ENCODE results near the gene ZNF121.
"Not testable (repeated sequence)": the region's sequence is repeated elsewhere in the genome, so short reads cannot be mapped to it uniquely, and the experiment has no call there.

Gene ZNF121
- 80.2 to 257 (median 177) reads per million in 9 experiments for total RNA-seq

DNA sequence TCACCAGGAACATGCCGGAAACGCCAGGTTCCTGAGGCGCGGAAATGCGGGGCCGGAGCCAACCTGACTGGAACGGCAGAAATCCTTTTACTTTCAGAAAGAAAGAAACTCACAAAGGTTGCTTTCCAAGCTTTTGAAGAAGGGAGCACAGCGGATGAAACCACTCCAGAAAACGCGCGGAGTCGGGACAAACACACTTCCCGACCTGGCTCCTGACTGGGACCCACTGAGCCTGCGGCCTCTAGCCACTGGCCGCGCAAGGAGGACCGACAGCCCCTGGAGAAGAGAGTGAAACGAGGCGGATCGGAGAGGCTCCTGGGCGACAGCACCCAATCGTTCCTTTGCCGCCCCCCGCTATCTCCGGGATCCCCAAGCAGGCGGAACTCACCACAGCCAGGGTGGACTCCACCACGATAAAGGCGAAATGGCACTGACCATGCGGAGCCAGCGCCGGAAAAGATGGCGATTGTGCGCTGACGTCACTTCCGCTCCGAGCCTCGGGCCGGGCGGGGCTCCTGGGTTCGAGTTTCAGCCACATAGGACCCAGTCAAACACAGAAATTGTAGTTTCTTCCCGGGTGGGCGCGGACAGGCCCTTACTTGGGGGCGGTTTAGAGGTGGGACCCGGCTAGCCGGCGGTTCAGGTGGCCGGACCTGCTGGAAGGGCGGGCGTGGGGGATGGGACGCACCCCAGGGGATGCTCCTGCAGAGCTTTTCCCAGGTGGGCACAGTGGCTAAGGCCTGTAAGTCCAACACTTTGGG lies at the start of gene ZNF121:
TSS of gene ZNF121 (minus strand) at position 432 of the 761 bp plus-strand sequence. CDS start 16,407 bp downstream, outside the sequence.
- ATAC-seq (replicated peaks): peak; percentile 86
- H3K27me3 Mint-ChIP-seq: peaks cover 0 to 10% of the 10 kb centered on the region in 2 donors
- peaks cover 21 to 28% of the 10 kb centered on the region in 2 donors for H3K4me1 Mint-ChIP-seq (ENCODE audit: low read depth in 2 of 2)
- peak within 1 kb of the TSS; percentile 97 to 98 for H3K27ac Mint-ChIP-seq
- peak within 1 kb of the TSS; percentile 95 for H3K4me3 Mint-ChIP-seq
- peak; percentile 75 to 77 (median 75) for DNase-seq
- no peaks in the 10 kb centered on the region for H3K9me3 Mint-ChIP-seq
- H3K36me3 Mint-ChIP-seq (ENCODE audit: insufficient read depth): peaks cover 11% of the 10 kb centered on the region

DNA sequence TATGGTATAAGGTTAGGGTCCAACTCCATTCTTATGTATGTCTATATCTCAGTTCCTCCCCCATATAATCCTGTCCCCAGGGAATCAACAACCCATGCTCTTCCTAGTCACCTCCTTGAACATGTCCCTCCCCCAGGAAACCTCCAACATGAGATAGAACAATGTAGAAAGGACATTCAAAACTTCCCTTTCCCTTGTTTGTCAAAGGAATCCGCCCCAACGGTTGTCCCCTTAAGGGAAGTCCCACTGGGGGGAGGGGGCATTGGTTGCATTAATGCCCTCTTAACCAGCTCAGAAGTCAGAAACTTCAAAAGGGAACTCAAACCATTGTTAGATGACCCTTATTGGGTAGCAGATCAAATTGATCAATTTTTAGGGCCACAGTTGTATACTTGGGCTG lies 43.6 kb upstream of the ZNF121 start:
- no peaks in the 10 kb centered on the region for H3K9me3 Mint-ChIP-seq
- H3K4me1 Mint-ChIP-seq (ENCODE audit: low read depth in 2 of 2): peaks cover 3 to 7% of the 10 kb centered on the region in 2 donors
- DNase-seq (no peak), ATAC-seq (replicated peaks) (no peak)
- no peak overlapping the region for H3K27ac Mint-ChIP-seq
- no peaks in the 10 kb centered on the region for H3K36me3 Mint-ChIP-seq (ENCODE audit: insufficient read depth)
- H3K4me3 Mint-ChIP-seq: no peak overlapping the region
- H3K27me3 Mint-ChIP-seq: no peaks in the 10 kb centered on the region

DNA sequence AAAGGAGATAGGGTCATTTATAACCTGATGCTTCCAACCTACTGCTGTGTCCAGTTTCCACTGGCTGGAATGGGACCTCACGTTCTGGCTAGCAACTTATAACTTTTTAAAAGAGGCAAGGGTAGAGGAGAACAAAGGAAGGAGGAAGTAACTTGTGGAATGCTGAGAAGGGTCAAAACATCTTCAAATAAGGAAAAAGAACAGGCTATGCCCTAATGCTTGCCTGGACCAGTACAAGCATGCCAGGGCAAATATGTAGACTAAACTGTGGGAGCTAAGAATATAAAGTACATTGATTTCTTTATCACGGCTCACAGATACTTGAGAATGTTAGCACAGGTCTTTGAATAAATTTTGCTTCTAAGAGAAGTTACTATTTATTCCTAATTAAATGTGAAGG lies 38.2 kb upstream of the ZNF121 start:
- H3K27me3 Mint-ChIP-seq: no peaks in the 10 kb centered on the region
- peaks cover 36% of the 10 kb centered on the region for H3K36me3 Mint-ChIP-seq (ENCODE audit: insufficient read depth)
- peaks cover 20 to 22% of the 10 kb centered on the region in 2 donors for H3K4me1 Mint-ChIP-seq (ENCODE audit: low read depth in 2 of 2)
- peaks cover 0 to 2% of the 10 kb centered on the region in 2 donors for H3K9me3 Mint-ChIP-seq
- H3K27ac Mint-ChIP-seq: no peak overlapping the region
- H3K4me3 Mint-ChIP-seq: no peak overlapping the region
- DNase-seq: no peak
- no peak for ATAC-seq (replicated peaks)

DNA sequence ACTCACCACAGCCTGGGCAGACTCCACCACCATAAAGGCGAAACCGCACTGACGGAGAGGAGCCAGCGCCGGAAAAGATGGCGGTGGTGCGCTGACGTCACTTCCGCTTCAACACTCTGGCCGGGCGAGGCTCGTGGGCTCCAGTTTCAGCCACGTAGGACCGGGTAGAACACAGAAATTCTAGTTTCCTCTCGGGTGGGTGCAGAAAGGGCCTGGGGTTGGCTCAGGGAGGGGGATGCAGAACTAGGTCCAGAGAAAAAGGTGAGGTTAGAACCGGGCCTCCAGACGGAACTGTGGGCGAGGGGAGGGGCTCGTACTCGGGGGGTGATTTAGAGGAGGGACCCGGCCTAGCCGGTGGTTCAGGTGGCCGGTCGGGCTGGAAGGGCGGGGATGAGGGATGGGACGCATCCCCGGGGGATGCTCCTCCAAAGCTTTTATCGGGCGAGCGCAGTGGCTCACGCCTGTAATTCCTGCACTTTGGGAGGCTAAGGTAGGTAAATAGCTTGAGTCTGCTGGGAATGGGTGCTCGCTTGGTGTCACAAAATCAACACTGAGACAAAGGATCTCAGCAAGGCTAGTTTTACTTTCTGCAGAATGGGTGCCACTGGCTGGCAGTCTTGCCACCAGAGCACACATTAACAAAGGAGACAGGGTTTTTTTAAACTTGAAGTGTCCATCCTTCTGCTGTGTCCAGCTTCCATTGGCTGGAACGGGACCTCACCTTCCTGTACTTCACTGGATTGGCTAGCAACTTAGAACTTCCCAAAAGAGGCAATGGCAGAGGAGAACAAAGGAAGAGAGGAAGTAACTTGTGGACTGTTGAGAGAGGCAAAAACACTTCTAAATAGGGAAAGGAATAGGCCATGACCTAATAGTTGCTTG lies 37.1 kb upstream of the ZNF121 start, which contains the start of gene ZNF561:
TSS of gene ZNF561 (minus strand) at position 77 of the 882 bp plus-strand sequence. CDS start 1,776 bp downstream, outside the sequence.
- Mint-ChIP-seq H3K27me3 (no peaks in the 10 kb centered on the region), H3K36me3 (ENCODE audit: insufficient read depth) (peaks cover 46% of the 10 kb centered on the region), H3K9me3 (peaks cover 0 to 2% of the 10 kb centered on the region in 2 donors), H3K4me3 (peak within 1 kb of the TSS; percentile 96 to 99), H3K4me1 (ENCODE audit: low read depth in 2 of 2) (peaks cover 20 to 22% of the 10 kb centered on the region in 2 donors), H3K27ac (peak within 1 kb of the TSS; percentile 100)
- peak; percentile 92 for ATAC-seq (replicated peaks)
- peak; percentile 84 to 87 (median 85) for DNase-seq

DNA sequence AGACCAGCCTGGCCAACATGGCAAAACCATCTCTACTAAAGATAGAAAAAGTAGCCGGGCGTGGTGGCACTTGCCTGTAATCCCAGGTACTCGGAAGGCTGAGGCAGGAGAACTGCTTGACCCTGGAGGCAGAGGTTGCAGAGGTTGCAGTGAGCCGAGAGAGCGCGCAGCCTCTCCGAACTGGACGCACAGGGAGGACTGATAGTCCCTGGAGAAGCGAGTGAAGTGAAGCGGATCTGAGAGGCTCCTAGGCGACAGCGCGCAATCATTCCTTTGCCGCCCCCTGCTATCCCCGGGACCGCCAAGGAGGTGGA lies 36.5 kb upstream of the ZNF121 start:
- ATAC-seq (replicated peaks): no peak
- peaks cover 52% of the 10 kb centered on the region for H3K36me3 Mint-ChIP-seq (ENCODE audit: insufficient read depth)

DNA sequence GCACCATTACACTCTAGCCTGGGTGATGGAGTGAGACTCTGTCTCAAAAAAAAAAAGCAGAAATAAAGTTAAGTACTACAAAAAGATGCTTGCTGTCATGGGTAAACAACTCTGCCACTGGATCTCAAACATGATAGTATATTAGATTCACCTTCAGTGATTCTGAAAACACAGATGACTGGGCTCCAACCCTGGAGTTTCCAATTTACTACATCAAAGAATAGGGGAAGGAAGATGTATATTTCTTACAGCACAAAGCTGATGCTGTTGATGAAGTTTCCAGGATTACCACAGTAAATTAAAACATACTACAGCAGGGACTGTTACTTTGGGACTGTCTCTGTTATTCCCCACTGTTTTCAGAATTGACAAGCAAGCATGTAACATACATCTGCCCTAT lies 31.5 kb upstream of the ZNF121 start:
- Mint-ChIP-seq H3K9me3 (peaks cover 0 to under 1% of the 10 kb centered on the region in 2 donors), H3K36me3 (ENCODE audit: insufficient read depth) (peaks cover 88% of the 10 kb centered on the region), H3K4me1 (ENCODE audit: low read depth in 2 of 2) (peaks cover 5 to 6% of the 10 kb centered on the region in 2 donors), H3K27ac (no peak overlapping the region), H3K27me3 (no peaks in the 10 kb centered on the region), H3K4me3 (no peak overlapping the region)
- ATAC-seq (replicated peaks): no peak
- no peak for DNase-seq

More for the DNA sequence above, 36.5 kb upstream of the ZNF121 start:
- Mint-ChIP-seq H3K27me3 (no peaks in the 10 kb centered on the region), H3K27ac (peak overlapping the region; percentile 100), H3K4me1 (ENCODE audit: low read depth in 2 of 2) (peaks cover 18 to 19% of the 10 kb centered on the region in 2 donors), H3K9me3 (peaks cover 0 to 2% of the 10 kb centered on the region in 2 donors), H3K4me3 (peak overlapping the region; percentile 96 to 99)
- DNase-seq: no peak

DNA sequence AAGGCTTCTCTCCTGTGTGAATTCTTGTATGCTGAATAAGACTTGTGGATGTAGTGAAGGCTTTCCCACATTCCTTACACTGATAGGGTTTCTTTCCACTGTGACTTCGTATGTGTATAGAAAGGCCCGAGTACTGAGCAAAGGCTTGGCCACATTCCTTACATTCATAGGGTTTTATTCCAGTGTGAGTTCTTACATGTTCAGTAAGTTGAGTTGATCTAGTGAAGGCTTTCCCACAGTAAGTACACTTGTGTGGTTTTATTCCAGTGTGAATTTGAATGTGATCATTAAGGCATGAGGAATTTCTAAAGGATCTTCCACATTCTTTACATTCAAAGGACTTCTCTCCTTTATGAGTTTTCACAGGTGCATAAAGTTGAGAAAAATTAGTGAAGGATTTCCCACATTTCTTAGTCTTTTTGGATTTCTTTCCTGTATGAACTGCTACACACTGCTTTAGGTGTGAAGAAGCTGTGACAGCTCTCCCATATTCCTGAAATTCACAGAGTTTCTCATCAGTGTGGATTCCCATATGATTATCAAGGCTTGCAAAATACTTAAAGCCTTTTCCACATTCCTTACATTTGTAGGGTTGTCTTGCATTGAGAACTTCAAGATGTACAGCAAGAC lies 26.3 kb upstream of the ZNF121 start:
- DNase-seq (no peak), ATAC-seq (replicated peaks) (no peak)
- Mint-ChIP-seq H3K36me3 (ENCODE audit: insufficient read depth) (peaks cover 52% of the 10 kb centered on the region), H3K9me3 (peaks cover 0 to 10% of the 10 kb centered on the region in 2 donors), H3K4me1 (ENCODE audit: low read depth in 2 of 2) (no peaks in the 10 kb centered on the region), H3K4me3 (no peak overlapping the region), H3K27ac (no peak overlapping the region), H3K27me3 (no peaks in the 10 kb centered on the region)

DNA sequence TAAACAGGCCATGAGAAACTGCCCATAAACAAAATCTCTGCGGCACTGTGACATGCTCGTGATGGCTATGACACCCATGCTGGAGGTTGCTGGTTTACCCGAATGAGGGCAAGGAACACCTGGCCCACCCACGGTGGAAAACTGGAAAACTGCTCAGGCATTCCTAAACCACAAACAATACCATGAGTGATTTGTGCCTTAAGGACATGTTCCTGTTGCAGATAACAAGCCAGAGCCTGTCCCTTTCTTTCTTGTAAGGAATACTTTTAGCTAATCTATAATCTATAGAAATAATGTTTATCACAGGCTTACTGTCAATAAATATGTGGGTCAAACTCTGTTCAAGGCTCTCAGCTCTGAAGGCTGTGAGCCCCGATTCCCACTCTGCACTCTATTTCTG lies 24.6 kb upstream of the ZNF121 start:
- peaks cover 0 to 10% of the 10 kb centered on the region in 2 donors for H3K9me3 Mint-ChIP-seq
- no peaks in the 10 kb centered on the region for H3K4me1 Mint-ChIP-seq (ENCODE audit: low read depth in 2 of 2)
- H3K36me3 Mint-ChIP-seq (ENCODE audit: insufficient read depth): peaks cover 35% of the 10 kb centered on the region
- DNase-seq: no peak
- no peak overlapping the region for H3K27ac Mint-ChIP-seq
- no peak for ATAC-seq (replicated peaks)
- no peaks in the 10 kb centered on the region for H3K27me3 Mint-ChIP-seq
- H3K4me3 Mint-ChIP-seq: no peak overlapping the region

DNA sequence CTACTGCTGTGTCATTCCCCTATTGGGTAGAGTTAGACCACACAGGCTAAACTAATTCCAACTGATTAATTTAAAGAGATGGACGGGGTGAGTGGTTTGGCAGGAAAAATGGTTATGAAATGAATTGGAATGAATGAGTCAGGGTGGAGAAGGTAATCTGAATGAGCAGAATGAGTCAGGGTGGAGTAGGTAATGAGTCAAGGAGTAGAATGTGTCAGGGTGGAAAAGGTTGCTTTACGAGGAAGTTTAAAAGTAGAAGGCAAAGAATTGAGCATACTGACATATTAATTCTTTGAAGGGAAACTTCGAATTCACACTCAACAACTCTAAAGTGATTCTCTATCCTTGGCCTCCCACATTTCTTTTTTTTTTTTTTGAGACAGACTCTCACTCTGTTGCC lies 12.7 kb upstream of the ZNF121 start:
- ATAC-seq (replicated peaks): no peak
- Mint-ChIP-seq H3K9me3 (peaks cover 3 to 7% of the 10 kb centered on the region in 2 donors), H3K27me3 (peaks cover 25 to 32% of the 10 kb centered on the region in 2 donors), H3K36me3 (ENCODE audit: insufficient read depth) (no peaks in the 10 kb centered on the region), H3K4me1 (ENCODE audit: low read depth in 2 of 2) (no peaks in the 10 kb centered on the region), H3K4me3 (no peak overlapping the region), H3K27ac (no peak overlapping the region)
- no peak for DNase-seq

DNA sequence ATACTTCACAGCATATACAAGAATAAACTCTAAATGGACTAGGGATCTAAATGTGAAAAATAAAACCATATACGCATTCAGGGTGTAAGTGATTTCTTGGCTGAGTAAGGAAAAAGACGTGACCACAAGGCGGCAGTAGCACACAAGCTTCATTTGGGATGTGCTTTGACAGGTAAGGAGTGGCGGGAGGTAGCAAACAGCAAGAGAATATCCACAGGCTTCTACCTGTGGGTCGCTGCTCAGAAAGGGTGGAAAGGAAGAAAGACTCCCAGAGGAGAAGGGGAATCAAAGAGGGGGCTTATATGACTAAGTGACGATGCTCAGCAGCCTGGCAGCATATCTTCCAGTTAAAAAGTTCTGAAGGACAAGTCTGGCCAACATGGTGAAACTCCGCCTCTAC lies 2.5 kb upstream of the ZNF121 start:
- DNase-seq (peak; percentile 59 to 72 (median 65)), ATAC-seq (replicated peaks) (peak; percentile 53)
- peaks cover 8% of the 10 kb centered on the region for H3K36me3 Mint-ChIP-seq (ENCODE audit: insufficient read depth)
- H3K4me3 Mint-ChIP-seq: no peak overlapping the region
- no peaks in the 10 kb centered on the region for H3K9me3 Mint-ChIP-seq
- H3K27me3 Mint-ChIP-seq: peaks cover 4 to 24% of the 10 kb centered on the region in 2 donors
- peaks cover 9 to 12% of the 10 kb centered on the region in 2 donors for H3K4me1 Mint-ChIP-seq (ENCODE audit: low read depth in 2 of 2)
- H3K27ac Mint-ChIP-seq: no peak overlapping the region

DNA sequence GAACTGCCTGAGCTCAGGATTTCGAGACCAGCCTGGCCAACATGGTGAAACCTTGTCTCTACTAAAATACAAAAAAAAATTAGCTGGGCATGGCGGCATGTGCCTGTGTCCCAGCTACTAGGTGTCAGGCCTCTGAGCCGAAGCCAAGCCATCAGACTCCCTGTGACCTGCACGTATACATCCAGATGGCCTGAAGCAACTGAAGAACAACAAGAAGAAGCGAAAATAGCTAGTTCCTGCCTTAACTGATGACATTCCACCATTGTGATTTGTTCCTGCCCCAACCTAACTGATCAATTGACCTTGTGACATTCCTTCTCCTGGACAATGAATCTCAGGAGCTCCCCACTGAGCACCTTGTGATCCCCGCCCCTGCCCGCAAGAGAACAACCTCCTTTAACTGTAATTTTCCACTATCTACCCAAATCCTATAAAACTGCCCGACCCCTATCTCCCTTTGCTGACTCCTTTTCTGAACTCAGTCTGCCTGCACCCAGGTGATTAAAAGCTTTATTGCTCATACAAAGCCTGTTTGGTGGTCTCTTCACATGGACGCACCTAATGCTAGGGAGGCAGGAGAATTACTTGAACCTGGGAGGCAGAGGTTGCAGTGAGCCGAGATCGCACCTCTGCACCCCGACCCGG lies 2.1 kb downstream of the ZNF121 start:
- Mint-ChIP-seq H3K27ac (peak overlapping the region; percentile 39 to 70), H3K36me3 (ENCODE audit: insufficient read depth) (peaks cover 14% of the 10 kb centered on the region), H3K4me3 (peak overlapping the region; percentile 62 to 66), H3K4me1 (ENCODE audit: low read depth in 2 of 2) (peaks cover 35 to 45% of the 10 kb centered on the region in 2 donors)
- ATAC-seq (replicated peaks); DNase-seq; H3K27me3 Mint-ChIP-seq; H3K9me3 Mint-ChIP-seq: not testable (repeated sequence)

DNA sequence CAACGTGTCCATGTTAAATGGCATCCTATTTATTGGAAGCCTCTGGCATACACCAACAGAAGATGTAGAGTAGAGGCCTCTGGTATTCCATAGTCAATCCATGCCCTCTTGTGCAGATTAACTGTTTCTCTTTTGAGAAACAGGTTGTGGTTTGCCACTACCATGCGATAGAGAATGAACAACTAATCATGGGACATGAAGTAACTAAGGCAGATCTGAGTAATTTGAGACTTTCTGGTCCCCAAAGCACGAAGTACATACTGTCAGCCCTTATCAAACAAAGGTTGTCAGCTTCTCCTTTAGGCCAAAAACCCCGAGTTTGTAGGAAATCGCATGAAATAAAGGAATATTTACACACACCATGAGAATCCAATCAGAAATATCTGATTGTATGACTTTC lies 3.6 kb downstream of the ZNF121 start:
- peak overlapping the region in 1 of 2 donors; percentile 34 for H3K4me3 Mint-ChIP-seq
- peaks cover 26% of the 10 kb centered on the region for H3K36me3 Mint-ChIP-seq (ENCODE audit: insufficient read depth)
- H3K9me3 Mint-ChIP-seq: no peaks in the 10 kb centered on the region
- H3K4me1 Mint-ChIP-seq (ENCODE audit: low read depth in 2 of 2): peaks cover 37 to 56% of the 10 kb centered on the region in 2 donors
- no peaks in the 10 kb centered on the region for H3K27me3 Mint-ChIP-seq
- no peak for DNase-seq
- H3K27ac Mint-ChIP-seq: peak overlapping the region in 1 of 2 donors; percentile 48
- no peak for ATAC-seq (replicated peaks)

DNA sequence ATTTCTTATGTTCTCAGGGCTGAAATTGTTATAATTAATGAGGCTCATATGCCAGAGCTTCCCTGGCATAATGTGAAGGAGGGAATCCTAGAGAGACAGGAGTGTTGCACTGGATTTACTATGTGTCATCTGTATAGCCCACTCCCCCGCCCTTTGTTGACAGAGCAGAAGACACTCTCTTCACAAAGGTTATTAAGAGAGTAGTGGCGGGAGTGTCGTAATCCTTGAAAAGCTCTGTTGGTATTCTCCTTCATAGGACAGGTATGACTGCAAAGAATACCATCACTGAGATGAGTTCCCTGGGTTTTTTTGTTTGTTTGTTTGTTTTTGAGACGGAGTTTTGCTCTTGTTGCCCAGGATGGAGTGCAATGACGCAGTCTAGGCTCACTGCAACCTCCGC lies 14.0 kb downstream of the ZNF121 start:
- H3K27ac Mint-ChIP-seq: no peak overlapping the region
- H3K36me3 Mint-ChIP-seq (ENCODE audit: insufficient read depth): peaks cover 48% of the 10 kb centered on the region
- DNase-seq (no peak), ATAC-seq (replicated peaks) (no peak)
- peaks cover 12 to 14% of the 10 kb centered on the region in 2 donors for H3K9me3 Mint-ChIP-seq
- no peak overlapping the region for H3K4me3 Mint-ChIP-seq
- peaks cover 10 to 16% of the 10 kb centered on the region in 2 donors for H3K4me1 Mint-ChIP-seq (ENCODE audit: low read depth in 2 of 2)
- H3K27me3 Mint-ChIP-seq: no peaks in the 10 kb centered on the region
